H1 (cell line): ENCODE measurements around the gene ITPRIPL2. TPM values are rescaled to one million over a fixed set of nuclear protein-coding genes. Genes with fewer than 3 reads are reported as not detected.

ENCODE experiments used
- CTCF ChIA-PET: fragments of 300-600 bp; sonication (Branson Sonifier 250); formaldehyde crosslinking; loops from one replicate; lab custom pipeline; 2021; ENCODE audit not compliant: partially characterized antibody; lab: Charles Lee
- POLR2A ChIA-PET: fragments of 300-600 bp; sonication (Branson Sonifier 250); formaldehyde crosslinking; loops from one replicate; lab custom pipeline; 2021; ENCODE audit warnings: inconsistent platforms; ENCODE audit not compliant: partially characterized antibody; lab: Charles Lee
- DNase-seq, 2 experiments: peaks; one replicate each; pipeline versions ENCODE4 v3.0.0 to v3.0.0-alpha.2; 2010 to 2022; ENCODE audit warnings: low spot score in 2 of 2, low read depth in 1 of 2, mixed read lengths in 1 of 2
- FAIRE-seq: peaks from 2 replicates; lab custom pipeline; 2011; peaks lifted over from hg19 to GRCh38; lab: Jason Lieb, UNC
- H2AFZ ChIP-seq: 2 replicates; pipeline ENCODE4 v1.8.1; 2012; ENCODE audit warnings: low read length, inconsistent platforms
- H2AK5ac ChIP-seq: 2 replicates; pipeline ENCODE4 v1.6.1; 2013; ENCODE audit warnings: low read depth, low read length
- H2BK120ac ChIP-seq: replicated peaks from 2 replicates; pipeline ENCODE3; 2013; ENCODE audit warnings: low read depth, low read length, inconsistent platforms
- H2BK12ac ChIP-seq: 2 replicates; pipeline ENCODE4 v1.6.1; 2013; ENCODE audit warnings: low read depth, low read length
- H2BK15ac ChIP-seq: 2 replicates; pipeline ENCODE4 v1.6.1; 2013; ENCODE audit warnings: low read length
- H2BK20ac ChIP-seq: 2 replicates; pipeline ENCODE4 v1.6.1; 2013; ENCODE audit warnings: low read length
- H2BK5ac ChIP-seq: 2 replicates; pipeline ENCODE4 v1.6.1; 2013; ENCODE audit warnings: low read depth, low read length
- H3K14ac ChIP-seq: 2 replicates; pipeline ENCODE4 v1.6.1; 2013; ENCODE audit warnings: inconsistent platforms; ENCODE audit not compliant: insufficient read length
- H3K18ac ChIP-seq: 2 replicates; pipeline ENCODE4 v1.6.1; 2013; ENCODE audit warnings: low read length; ENCODE audit errors: extremely low read depth
- H3K23ac ChIP-seq: 2 replicates; pipeline ENCODE4 v1.6.1; 2013; ENCODE audit warnings: inconsistent platforms; ENCODE audit not compliant: insufficient read length
- H3K23me2 ChIP-seq: 2 replicates; pipeline ENCODE4 v1.6.1; 2013; ENCODE audit warnings: low read depth, low read length
- H3K27ac ChIP-seq: 2 replicates; pipeline ENCODE4 v1.6.1; 2011; ENCODE audit warnings: low read depth, low read length, inconsistent platforms
- H3K27me3 ChIP-seq, 4 experiments: replicated peaks in 1 of 4; 1 replicate in 1 of 4; 2 replicates in 3 of 4; pipeline versions ENCODE4 v1.6.1 to v1.8.1; 2011 to 2013; ENCODE audit warnings: low read length in 3 of 4, mild to moderate bottlenecking in 3 of 4, inconsistent platforms in 2 of 4, mixed read lengths in 2 of 4, moderate library complexity in 1 of 4; ENCODE audit not compliant: control insufficient read depth in 3 of 4, insufficient read depth in 3 of 4; ENCODE audit errors: extremely low read depth in 1 of 4
- H3K36me3 ChIP-seq, 4 experiments: 2 replicates each; pipeline versions ENCODE4 v1.6.1 to v1.8.1; 2011 to 2013; ENCODE audit warnings: mild to moderate bottlenecking in 4 of 4, low read length in 3 of 4, moderate library complexity in 2 of 4, control low read depth in 1 of 4, inconsistent platforms in 1 of 4; ENCODE audit not compliant: insufficient read depth in 4 of 4, control insufficient read depth in 2 of 4
- H3K4ac ChIP-seq: replicated peaks from 2 replicates; pipeline ENCODE3; 2013; ENCODE audit warnings: low read length, low read depth, mixed read lengths, inconsistent platforms; ENCODE audit not compliant: insufficient read length
- H3K4me1 ChIP-seq, 4 experiments: replicated peaks in 1 of 4; 1 replicate in 1 of 4; 2 replicates in 3 of 4; pipeline versions ENCODE4 v1.6.1 to v1.8.1; 2011 to 2013; ENCODE audit warnings: low read length in 3 of 4, inconsistent platforms in 2 of 4, mixed read lengths in 1 of 4; ENCODE audit not compliant: insufficient read depth in 4 of 4, control insufficient read depth in 3 of 4
- H3K4me2 ChIP-seq, 2 experiments: 2 replicates each; pipeline versions ENCODE4 v1.6.1 to v1.8.1; 2011 to 2013; ENCODE audit warnings: low read depth in 2 of 2, low read length in 2 of 2, control low read depth in 1 of 2, inconsistent platforms in 1 of 2, mild to moderate bottlenecking in 1 of 2; ENCODE audit not compliant: insufficient read depth in 1 of 2
- H3K4me3 ChIP-seq, 4 experiments: fragments of 200-600, 300-600 bp in 1 of 4; sonication (generic), shearing (Covaris generic), sonication (Bioruptor Twin) in 1 of 4; 2 replicates each; pipeline versions ENCODE4 v1.5.1 to v1.8.1; 2011 to 2016; ENCODE audit warnings: low read length in 4 of 4, low read depth in 3 of 4, control low read depth in 2 of 4, inconsistent platforms in 2 of 4, mild to moderate bottlenecking in 2 of 4, mixed read lengths in 1 of 4, moderate library complexity in 1 of 4; ENCODE audit not compliant: insufficient read depth in 2 of 4; ENCODE audit errors: extremely low read depth in 1 of 4
- H3K56ac ChIP-seq: replicated peaks from 2 replicates; pipeline ENCODE3; 2013; ENCODE audit warnings: low read depth, mild to moderate bottlenecking, mixed read lengths, low read length, inconsistent platforms; ENCODE audit not compliant: insufficient read length
- H3K79me1 ChIP-seq: 2 replicates; pipeline ENCODE4 v1.6.1; 2013; ENCODE audit warnings: low read depth, low read length, control low read depth
- H3K79me2 ChIP-seq, 2 experiments: 2 replicates each; pipeline versions ENCODE4 v1.6.1 to v1.8.1; 2012 to 2013; ENCODE audit warnings: low read length in 2 of 2, mild to moderate bottlenecking in 2 of 2, inconsistent platforms in 1 of 2; ENCODE audit not compliant: insufficient read depth in 2 of 2, control insufficient read depth in 1 of 2
- H3K9ac ChIP-seq, 4 experiments: replicated peaks in 1 of 4; 1 replicate in 1 of 4; 2 replicates in 3 of 4; pipeline versions ENCODE4 v1.6.1 to v1.8.1; 2011 to 2013; ENCODE audit warnings: low read depth in 3 of 4, low read length in 3 of 4, control low read depth in 2 of 4, mild to moderate bottlenecking in 2 of 4, moderate library complexity in 2 of 4, inconsistent platforms in 1 of 4; ENCODE audit errors: extremely low read depth in 1 of 4
- H3K9me3 ChIP-seq, 2 experiments: 2 replicates each; pipeline versions ENCODE4 v1.6.1 to v1.8.1; 2012 to 2013; ENCODE audit warnings: mild to moderate bottlenecking in 2 of 2, moderate library complexity in 2 of 2, control low read depth in 1 of 2, inconsistent platforms in 1 of 2, low read depth in 1 of 2, low read length in 1 of 2, mixed read lengths in 1 of 2; ENCODE audit not compliant: insufficient read depth in 2 of 2
- H4K20me1 ChIP-seq, 2 experiments: replicated peaks in 1 of 2; 2 replicates each; pipeline versions ENCODE3 to v1.8.1; 2011 to 2013; ENCODE audit warnings: inconsistent platforms in 2 of 2, low read length in 2 of 2, mild to moderate bottlenecking in 1 of 2; ENCODE audit not compliant: insufficient read depth in 2 of 2, control insufficient read depth in 1 of 2
- H4K5ac ChIP-seq: 2 replicates; pipeline ENCODE4 v1.6.1; 2013; ENCODE audit warnings: low read length, low read depth, mixed read lengths, inconsistent platforms; ENCODE audit not compliant: insufficient read length
- H4K8ac ChIP-seq: 2 replicates; pipeline ENCODE4 v1.8.0; 2013; ENCODE audit warnings: mild to moderate bottlenecking, moderate library complexity, low read length, inconsistent platforms; ENCODE audit not compliant: insufficient read depth; ENCODE audit errors: extremely low read depth
- H4K91ac ChIP-seq: replicated peaks from 2 replicates; pipeline ENCODE3; 2013; ENCODE audit warnings: low read length, mixed read lengths, inconsistent platforms; ENCODE audit not compliant: insufficient read length
- ATF2 ChIP-seq: IDR thresholded peaks from 2 replicates; pipeline ENCODE4 v1.6.1; 2012; ENCODE audit warnings: low read length, inconsistent platforms
- BACH1 ChIP-seq: IDR thresholded peaks from 2 replicates; pipeline ENCODE4 v1.6.1; 2012; ENCODE audit warnings: low read length, improper control_type of control experiment
- CHD1 ChIP-seq: IDR thresholded peaks from 2 replicates; pipeline ENCODE4 v1.6.1; 2012; ENCODE audit warnings: low read depth, low read length, improper control_type of control experiment
- CTCF ChIP-seq, 3 experiments: IDR thresholded peaks; 1 replicate in 2 of 3; 2 replicates in 1 of 3; pipeline versions ENCODE4 v1.5.1 to v1.6.1; 2011; ENCODE audit warnings: low read length in 3 of 3, mild to moderate bottlenecking in 3 of 3, inconsistent platforms in 2 of 3, low read depth in 1 of 3, moderate library complexity in 1 of 3; ENCODE audit not compliant: insufficient read depth in 1 of 3; ENCODE audit errors: control extremely low read depth in 1 of 3
- EZH2 ChIP-seq: fragments of 200-600 bp; sonication (generic); IDR thresholded peaks from 2 replicates; pipeline ENCODE4 v1.7.1; 2012; ENCODE audit warnings: low read depth, mild to moderate bottlenecking, moderate library complexity, low read length, inconsistent platforms; ENCODE audit not compliant: severe bottlenecking
- FOSL1 ChIP-seq: IDR thresholded peaks from 2 replicates; pipeline ENCODE4 v1.6.1; 2011; ENCODE audit warnings: mild to moderate bottlenecking, low read depth, low read length, moderate library complexity; ENCODE audit not compliant: insufficient read depth
- RAD21 ChIP-seq, 2 experiments: IDR thresholded peaks in 1 of 2; conservative IDR thresholded peaks in 1 of 2; 2 replicates each; pipeline ENCODE4 v1.6.1; 2011; ENCODE audit warnings: low read depth in 2 of 2, low read length in 2 of 2, improper control_type of control experiment in 1 of 2, inconsistent platforms in 1 of 2, mild to moderate bottlenecking in 1 of 2, moderate library complexity in 1 of 2
- SUZ12 ChIP-seq: fragments of 200-600 bp; sonication (generic); IDR thresholded peaks from 2 replicates; pipeline ENCODE4 v1.6.1; 2012; ENCODE audit warnings: mild to moderate bottlenecking, inconsistent platforms, low read length, moderate library complexity, mixed read lengths
- ZNF274 ChIP-seq: IDR thresholded peaks from 2 replicates; pipeline ENCODE4 v1.7.0; 2012; ENCODE audit warnings: low read length, borderline replicate concordance; ENCODE audit errors: extremely low read depth
- WGBS, 2 experiments: shearing (Covaris generic) in 1 of 2; methylation state at CpG; one replicate each; pipeline versions ENCODE4 v1.1.6 to v1.1.7; 2013 to 2015; ENCODE audit warnings: low lambda C conversion rate in 2 of 2, mixed read lengths in 2 of 2, inconsistent platforms in 1 of 2, low coverage in 1 of 2, missing lambda C conversion rate in 1 of 2; ENCODE audit not compliant: insufficient replicate concordance in 2 of 2, insufficient coverage in 1 of 2, insufficient read length in 1 of 2; ENCODE audit errors: extremely low coverage in 1 of 2, missing lambda C conversion rate in 1 of 2; 5-methylcytosine and 5-hydroxymethylcytosine counted together
- polyA plus RNA-seq, 7 experiments: library from polyadenylated mRNA; depleted of rRNA in 3 of 7; stranded (reverse) in 5 of 7; unstranded in 2 of 7; fragments of >200 nt in 5 of 7; fragments of 200-250 nt in 2 of 7; gene quantifications; 1 replicate in 5 of 7; 2 replicates in 1 of 7; 4 replicates in 1 of 7; pipeline versions ENCODE4 v1.2.1 to v1.2.3, GENCODE V29; 2011 to 2013; ENCODE audit warnings: missing spikeins in 2 of 7, mixed read lengths in 2 of 7
- total RNA-seq: library from RNA; stranded (reverse); fragmentation: NEBNext Ultra II Directional; extraction: Animal tissue kit (Norgen Biotek cat#: 25700); gene quantifications from 2 replicates; pipeline ENCODE4 v1.2.1, GENCODE V29; 2021

ITPRIPL2 gene
- total and polyA plus RNA-seq, 2 of the 8 experiments (the other 6 are each of a cell fraction or from before 2014, with no cell fraction given), result 1.1 to 3.4 TPM

- WGBS, 2 experiments, result 58% methylated on average over 1 of the region's 1 CpG; no CpG with 5 or more reads in 1 of the 2 experiments
- Histone ChIP-seq H4K8ac (no peak overlapping the region), H3K4me2 (no peak overlapping the region)
- TF ChIP-seq SUZ12, result no peak
- no peak for TF ChIP-seq EZH2
- no peak for TF ChIP-seq ZNF274
- TF ChIP-seq CHD1, result no peak
- TF ChIP-seq BACH1, result no peak
- no peak for TF ChIP-seq CTCF (IDR thresholded peaks at IDR 0.05; ENCODE audit: control extremely low read depth in 1 of 3, insufficient read depth in 1 of 3, low read depth in 1 of 3, low read length in 3 of 3)
- TF ChIP-seq ATF2, result no peak
- no peak for TF ChIP-seq RAD21 (IDR thresholded peaks at IDR 0.05 in 1 of 2, conservative IDR thresholded peaks at IDR 0.05 in 1 of 2; ENCODE audit: low read depth in 2 of 2, low read length in 2 of 2)
- no peak for TF ChIP-seq FOSL1
Measured at GRCh38 chr16:19152042-19152441, 38.3 kb downstream of the ITPRIPL2 start.

More at GRCh38 chr16:19152042-19152441, 38.3 kb downstream of the ITPRIPL2 start:
- no peak overlapping the region for H2BK12ac ChIP-seq
- H3K79me2 ChIP-seq, result no peaks in the 10 kb centered on the region
- H2BK15ac ChIP-seq, result no peak overlapping the region
- no peak overlapping the region for H4K91ac ChIP-seq
- H2BK5ac ChIP-seq, result no peak overlapping the region
- ChIA-PET POLR2A (no interaction called here), CTCF (interaction anchor here (1.2 kb wide), 1 partner anchor 40 kb away, joined by 4 read pairs; no protein-coding TSS in a partner anchor)
- no peaks in the 10 kb centered on the region for H3K4me1 ChIP-seq
- H4K5ac ChIP-seq, result no peak overlapping the region
- no peak overlapping the region for H2AFZ ChIP-seq
- H2AK5ac ChIP-seq, result no peak overlapping the region
- H3K36me3 ChIP-seq, result no peaks in the 10 kb centered on the region
- H4K20me1 ChIP-seq, result no peaks in the 10 kb centered on the region
- DNase-seq (no peak), FAIRE-seq (no peak)
- no peak overlapping the region for H3K56ac ChIP-seq
- H3K27ac ChIP-seq, result no peak overlapping the region
- H3K9me3 ChIP-seq, result peaks cover 9 to 12% of the 10 kb centered on the region in 2 experiments; a peak in 3 of 4 replicates
- no peaks in the 10 kb centered on the region for H3K79me1 ChIP-seq
- H3K27me3 ChIP-seq, result no peaks in the 10 kb centered on the region
- no peak overlapping the region for H2BK120ac ChIP-seq
- H3K18ac ChIP-seq, result no peak overlapping the region
- H3K23ac ChIP-seq, result no peak overlapping the region
- H3K4me3 ChIP-seq, result no peak overlapping the region
- H2BK20ac ChIP-seq, result no peak overlapping the region
- H3K4ac ChIP-seq, result no peak overlapping the region
- H3K9ac ChIP-seq, result no peak overlapping the region
- no peak overlapping the region for H3K14ac ChIP-seq
- no peaks in the 10 kb centered on the region for H3K23me2 ChIP-seq
